GM19328 (cell line): ENCODE data around the gene FXYD5.

ENCODE experiments used
- ATAC-seq: cut with Tn5 transposase; IDR thresholded peaks from one replicate; pipeline ENCODE4 v1.9.1; 2021; ENCODE audit warnings: mild to moderate bottlenecking, moderate library complexity; ENCODE audit not compliant: unreplicated experiment

FXYD5 gene

DNA sequence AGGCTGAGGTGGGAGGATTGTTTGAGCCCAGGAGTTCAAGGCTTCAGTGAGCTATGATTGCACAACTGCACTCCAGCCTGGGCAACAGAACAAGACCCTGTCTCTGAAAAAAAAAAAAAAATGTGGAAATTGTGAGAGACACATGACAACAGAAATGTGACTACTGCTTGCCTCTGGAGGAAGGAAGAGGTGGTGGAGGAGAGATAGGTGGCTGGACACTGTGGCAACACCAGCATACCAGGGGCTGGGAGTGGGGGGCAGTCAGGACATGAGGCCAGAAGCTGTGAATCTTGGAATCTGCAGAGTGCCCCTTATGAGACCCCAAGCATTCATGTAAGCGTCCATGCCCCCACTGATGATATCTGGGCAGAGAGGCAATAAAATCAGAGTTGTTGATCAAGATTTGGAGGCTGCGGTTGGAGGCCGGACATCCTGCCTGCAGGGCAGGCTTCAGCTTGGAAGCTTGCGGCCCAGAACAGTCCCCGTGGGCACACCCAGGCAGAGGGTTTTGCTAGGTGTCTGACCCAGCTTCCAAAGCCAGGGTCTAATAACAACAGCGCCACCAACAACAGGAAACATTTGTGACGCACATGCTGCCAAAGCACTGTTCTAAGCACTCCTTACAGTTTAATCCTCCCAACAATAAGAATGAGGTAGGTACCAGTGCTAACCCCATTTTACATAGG, 57.2 kb downstream of the FXYD5 start:
- no peak for ATAC-seq

DNA sequence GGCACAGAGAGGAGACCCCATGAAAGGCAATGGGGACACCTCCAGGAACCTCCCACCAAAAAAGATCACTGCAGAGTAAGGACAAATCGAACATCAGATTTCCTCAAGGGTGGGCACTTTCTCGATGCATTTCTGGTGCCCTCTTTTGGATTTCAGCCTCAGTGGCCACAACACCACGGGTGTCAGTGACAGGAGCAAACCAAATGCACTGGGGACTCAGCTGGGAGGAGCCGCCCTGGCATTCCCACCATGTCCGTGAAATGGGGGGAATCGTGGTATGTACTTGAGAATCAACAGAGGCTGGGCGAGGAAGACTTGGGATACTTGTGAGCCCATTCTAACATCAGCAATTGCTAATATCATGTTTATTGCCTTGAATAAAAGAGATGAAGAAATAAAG, 57.7 kb downstream of the FXYD5 start:
- no peak for ATAC-seq

DNA sequence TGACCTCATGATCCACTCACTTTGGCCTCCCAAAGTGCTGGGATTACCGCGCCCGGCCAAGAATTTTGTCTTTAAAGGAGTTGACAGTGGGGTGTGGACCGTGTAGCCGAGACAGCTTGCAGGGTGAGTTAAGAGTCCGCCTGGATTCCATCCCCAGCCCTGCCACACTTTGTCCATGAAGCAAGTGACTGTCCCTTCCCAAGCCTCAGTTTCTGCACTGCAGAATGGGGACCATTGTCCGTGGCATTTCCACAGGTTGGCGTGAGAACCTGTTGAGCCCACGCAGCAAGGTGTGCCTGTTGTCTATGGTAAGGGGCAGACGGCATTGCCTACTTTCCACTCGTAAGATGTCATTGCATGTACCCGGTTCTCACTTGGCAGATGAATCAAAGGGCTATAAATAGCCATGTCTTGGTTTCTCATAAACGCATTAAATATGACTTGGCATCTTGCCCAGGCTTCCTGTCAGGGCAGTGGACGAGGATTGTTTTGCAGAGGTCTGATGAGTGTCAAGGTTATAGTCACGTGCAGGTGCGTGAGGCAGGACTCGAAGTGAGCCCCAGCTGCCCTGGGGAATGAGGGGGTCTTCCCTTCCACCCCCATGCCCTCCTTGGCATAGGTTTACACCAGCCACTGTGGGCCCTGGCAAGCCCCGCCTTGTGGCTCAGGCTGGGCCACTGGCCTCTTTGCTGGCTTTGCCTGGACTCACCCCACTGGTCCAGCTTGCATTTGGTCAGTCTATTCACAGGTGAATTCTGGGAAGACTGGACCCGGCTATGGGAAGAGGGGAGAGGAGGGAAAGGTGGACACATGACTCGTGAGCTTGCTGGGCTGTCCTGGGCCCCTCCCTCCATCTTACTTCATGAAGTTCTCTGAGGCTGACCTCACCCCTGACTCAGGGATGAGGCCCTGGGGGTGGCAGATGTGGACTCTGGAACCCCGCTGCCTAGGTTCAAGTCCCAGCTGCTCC, 59.4 kb downstream of the FXYD5 start:
- ATAC-seq, result no peak

DNA sequence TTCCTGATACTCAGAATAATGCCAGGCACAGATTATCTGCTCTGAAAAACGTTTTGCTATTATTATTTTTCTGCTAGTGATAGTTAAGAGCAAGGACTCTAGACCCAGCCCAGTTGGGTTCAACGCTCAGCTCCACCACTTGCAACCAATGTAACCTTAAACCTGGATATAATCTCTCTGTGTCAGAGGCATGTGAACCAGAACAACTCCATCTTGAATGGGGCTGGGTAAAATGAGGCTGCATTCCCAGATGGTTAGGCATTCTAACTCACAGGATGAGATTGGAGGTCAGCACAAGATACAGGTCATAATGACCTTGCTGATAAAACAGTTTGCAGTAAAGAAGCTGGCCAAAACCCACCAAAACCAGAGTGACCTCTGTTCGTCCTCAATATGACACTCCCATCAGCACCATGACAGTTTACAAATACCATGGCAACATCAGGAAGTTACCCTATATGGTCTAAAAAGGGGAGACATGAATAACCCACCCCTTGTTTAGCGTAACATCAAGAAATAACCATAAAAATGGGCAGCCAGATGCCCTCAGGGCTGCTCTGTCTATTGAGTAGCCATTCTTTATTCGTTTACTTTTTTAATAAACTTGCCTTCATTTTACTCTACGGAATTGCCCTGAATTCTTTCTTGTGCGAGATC, 60.4 kb downstream of the FXYD5 start:
- ATAC-seq, result no peak

GRCh38 chr19:35216016-35216832, 61.7 kb downstream of the FXYD5 start:
- no peak for ATAC-seq

GRCh38 chr19:35216833-35217648, 62.5 kb downstream of the FXYD5 start:
- no peak for ATAC-seq

GRCh38 chr19:35217649-35217990, 63.1 kb downstream of the FXYD5 start:
- ATAC-seq, result no peak

GRCh38 chr19:35219008-35219407, 64.5 kb downstream of the FXYD5 start:
- no peak for ATAC-seq
